Stimulated activated CD8-positive, alpha-beta memory T cell treated with anti-CD3 and anti-CD28 coated beads, Interleukin-4, amount 100 ng/mL, for 24 hours (primary cell): ENCODE results near the gene USP19.

Source experiments
- DNase-seq: peaks from one replicate; pipeline ENCODE4 v3.0.0-alpha.2; 2020; ENCODE audit warnings: low read depth

The USP19 gene

DNA sequence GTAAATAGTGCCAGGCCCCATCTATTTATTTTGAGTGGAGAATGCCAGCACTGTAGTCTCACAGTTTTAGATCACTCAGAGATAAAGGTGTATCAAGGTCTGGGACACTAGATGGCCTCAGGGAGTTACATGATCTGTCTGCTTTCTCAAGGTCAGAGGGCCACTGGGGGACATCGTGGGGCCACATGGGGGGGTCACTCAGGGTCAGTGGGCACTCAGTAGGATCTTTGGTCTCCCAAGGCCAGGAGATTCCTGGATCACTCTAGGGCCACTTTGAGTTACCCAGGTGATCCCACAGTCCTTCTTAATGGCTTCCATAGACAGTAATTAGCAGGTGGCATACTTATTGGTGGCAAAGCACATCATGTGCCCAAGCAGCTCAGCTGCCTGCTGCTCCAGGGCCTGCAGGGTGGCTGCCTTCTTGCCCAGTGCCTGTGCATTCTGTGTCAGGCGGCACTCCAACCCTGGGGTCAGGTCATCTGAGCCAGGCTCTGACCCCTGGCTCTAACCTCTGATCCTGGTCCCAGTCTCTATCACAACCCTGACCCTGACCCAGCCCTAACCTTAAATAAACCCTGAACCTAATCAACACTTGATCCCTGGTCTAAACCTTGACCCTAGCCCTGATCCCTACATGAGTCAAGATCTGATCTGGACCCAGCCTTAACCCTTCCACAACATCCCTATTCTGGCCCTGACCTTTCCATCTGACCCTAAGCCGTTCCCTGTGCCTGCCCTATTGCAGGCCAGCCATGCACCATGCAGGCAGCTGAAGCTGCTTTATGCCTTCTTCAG, 14.0 kb upstream of the USP19 start:
- no peak for DNase-seq

DNA sequence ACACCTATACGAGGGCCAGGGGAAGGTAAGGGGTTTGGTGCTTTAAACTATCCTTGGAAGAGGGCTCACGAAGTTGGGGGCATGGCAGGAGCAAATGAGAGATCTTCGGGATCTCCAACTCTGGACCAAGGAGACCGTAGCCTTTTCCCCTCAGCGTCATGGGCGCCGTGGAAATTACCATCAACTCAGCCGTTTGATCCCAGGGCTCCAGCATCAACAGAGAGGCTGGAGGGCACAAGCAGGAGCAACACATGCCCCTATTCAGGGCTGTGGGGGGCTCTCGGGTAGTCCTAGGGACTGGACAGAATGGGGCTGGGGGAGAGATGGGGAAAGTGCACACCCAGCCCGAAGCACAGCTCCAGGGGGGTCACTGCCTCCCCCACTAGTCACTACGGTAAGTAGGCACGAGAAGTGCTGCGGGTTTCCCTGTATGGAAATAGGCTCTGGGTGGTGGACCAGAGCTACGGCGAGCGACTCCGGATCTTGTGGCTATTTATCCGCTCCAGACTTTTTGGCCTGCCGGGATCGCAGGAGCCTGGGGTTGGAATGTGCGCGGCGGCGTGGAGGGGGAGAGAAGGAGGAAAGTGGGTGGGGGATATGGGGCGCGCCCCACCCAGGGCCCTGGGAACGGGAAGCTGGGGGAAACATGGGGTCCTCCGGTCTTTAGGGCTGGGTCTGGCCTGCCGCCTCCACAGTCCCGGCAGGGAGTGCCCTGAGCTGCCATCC, 12.8 kb upstream of the USP19 start:
- no peak for DNase-seq

DNA sequence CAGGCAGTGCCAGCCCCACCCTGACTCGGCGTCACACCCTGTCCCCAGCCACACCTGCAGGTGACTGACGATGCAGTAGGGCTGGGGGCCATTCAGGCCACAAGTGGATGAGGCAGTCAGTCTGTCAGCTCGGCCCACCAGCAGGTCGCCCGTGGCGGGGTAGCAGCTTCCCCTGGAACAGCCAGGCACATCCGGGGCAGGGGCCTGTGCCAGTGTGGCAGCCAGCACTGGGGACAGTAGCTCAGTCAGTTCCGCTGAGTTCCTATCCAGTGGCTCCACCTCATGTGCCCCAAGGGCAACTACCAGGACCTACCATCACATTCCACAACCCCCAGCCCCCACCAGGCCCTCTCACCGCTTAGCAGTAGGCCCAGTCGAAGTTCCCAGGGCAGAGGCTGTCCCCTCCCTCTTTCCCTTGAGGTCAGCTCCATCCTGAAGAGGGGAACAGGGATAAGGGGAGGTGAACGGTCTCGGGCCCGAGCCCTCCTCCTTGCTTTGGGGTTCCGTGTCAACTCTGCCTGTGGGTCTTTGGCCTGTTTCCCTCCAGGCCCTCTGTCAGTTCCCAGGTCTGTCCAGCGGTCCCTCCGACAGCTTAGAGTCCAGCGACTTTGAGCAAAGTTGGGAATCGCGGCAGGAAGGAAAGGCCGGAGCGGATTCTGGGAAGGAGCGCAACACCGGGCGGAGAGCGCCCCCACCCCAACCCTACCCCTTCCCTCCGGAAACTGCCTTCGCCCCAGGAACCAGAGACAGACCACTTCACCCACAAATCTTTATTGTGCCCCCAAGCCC, 12.0 kb upstream of the USP19 start, which contains the start of gene LAMB2:
Gene LAMB2 (minus strand): TSS at position 614 of the 789 bp plus-strand sequence. CDS start 183 bp downstream, at position 431.
- no peak for DNase-seq

DNA sequence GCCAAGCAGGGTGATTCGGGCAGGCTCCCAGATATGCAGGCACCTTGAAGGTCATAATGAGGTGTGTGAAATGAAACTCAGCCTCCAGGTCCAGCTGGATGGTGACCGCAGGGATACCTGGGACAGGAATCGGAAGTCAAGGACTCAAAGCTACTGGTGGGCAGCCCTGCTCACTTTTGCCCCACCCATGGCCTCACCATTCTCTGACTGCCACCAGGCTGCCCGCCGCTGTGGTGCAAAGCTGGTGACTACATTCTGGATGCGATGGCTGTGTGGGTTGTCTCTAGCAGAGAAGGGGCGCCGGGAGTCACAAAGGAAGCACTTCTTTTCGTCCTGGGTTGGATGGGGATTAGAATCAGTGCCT, 11.4 kb upstream of the USP19 start:
- DNase-seq = no peak

DNA sequence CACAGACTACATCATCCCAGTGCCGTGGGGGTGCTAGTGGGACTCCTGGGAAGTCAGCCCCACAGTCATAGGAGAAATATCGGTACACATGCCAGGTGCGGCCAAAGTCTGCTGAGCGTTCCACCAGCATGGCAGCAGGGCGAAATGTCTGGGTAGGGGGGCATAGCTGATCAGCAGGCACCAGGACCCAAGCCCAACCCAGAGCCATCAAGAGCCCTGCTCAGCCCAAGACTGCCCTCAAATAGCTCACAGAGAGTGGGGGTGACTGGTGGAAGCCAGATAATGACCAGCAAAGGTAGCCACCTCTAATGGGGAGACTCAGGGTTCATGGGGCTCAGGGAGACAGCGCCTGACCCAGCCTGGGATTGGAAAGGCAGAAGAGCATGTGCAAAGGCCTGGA, 11.0 kb upstream of the USP19 start:
- no peak for DNase-seq

DNA sequence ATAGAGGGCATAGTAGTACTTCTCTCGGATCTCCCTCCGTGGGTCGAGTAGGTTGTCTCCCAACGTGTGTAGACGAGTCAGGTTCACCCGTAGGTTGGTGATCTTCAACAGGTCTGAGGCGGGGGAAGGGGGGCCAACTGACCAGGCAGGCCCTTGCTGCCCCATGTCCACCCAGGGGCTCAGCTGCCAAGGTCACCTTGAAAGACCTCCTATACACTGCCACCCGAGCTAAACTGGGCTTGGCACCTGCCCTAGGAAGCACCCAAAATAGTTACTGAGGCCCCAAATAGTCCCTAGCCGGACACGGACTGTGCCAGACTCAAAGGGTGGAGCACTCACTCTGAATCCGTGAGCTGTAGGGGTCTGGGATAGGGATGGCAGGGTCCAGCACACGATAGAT, 10.4 kb upstream of the USP19 start:
- DNase-seq = no peak

DNA sequence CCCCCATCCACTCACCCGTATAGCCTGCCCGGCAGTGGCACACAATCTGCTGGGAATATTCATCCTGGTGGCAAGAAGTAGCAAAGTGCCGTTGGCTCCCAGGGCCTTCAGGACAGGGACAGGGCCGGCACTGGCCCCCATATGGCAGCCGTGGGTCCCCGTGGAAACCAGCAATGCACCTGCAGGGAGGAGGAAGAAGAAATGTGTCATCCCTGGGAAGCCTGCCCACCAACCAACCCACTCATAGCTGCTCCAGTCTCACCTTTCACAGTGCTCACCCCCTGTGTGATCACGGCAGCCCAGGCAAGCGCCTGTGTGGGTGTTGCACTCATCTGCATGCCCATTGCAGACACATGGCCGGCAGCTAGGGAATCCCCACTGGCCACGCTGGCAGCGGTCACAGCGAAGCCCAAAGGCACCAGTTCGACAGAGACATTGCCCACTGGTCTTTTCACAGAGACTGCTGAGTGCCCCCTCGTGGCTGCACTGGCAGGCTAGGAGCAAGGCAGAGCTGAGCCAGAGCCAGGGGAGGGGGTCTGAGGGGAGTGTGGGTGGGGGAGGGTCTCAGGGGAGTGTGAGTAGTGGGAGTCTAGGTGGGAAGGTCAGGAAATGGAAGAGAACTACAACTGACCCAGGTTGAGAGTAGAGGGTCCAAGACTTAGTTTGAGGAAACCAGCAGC, 4.5 kb upstream of the USP19 start:
- DNase-seq = no peak

DNA sequence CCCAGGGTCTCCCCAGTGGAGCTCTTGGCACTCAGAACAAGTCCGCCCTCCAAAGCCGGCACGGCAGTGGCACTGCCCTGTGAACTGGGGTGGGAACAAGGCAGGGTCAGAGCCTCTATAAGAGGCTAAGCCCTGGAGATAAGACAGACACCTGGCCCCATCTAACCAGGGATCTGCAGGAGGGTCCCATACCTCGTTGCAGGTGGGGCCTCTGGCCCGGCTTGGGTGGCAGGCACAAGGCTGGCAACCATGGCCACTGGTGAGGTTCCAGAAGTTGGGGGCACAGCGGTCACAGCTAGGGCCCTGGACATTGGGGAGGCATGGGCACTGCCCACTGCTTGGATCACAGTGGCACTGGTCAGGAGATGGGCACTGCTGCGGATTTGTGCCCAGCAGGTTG, 3.6 kb upstream of the USP19 start:
- DNase-seq = no peak

DNA sequence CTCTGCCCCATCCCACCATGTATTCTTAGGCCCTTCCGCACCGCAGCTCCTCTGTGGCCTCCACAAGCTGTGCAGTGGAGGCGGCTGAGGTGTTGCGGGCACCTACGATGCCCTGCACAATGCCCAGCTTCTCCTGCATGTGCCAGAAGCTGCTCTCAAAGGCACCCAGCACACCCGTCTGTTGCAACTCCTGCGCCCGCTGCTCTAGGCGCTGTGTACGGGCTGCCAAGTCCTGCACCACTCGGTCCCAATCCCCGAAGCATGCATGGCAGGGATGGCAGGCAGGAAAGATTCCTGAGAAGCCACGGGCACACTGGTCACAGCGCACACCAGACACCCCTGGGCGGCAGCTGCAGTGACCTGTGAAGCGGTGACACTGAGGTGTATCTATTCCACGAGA, 3.1 kb upstream of the USP19 start:
- DNase-seq = no peak

DNA sequence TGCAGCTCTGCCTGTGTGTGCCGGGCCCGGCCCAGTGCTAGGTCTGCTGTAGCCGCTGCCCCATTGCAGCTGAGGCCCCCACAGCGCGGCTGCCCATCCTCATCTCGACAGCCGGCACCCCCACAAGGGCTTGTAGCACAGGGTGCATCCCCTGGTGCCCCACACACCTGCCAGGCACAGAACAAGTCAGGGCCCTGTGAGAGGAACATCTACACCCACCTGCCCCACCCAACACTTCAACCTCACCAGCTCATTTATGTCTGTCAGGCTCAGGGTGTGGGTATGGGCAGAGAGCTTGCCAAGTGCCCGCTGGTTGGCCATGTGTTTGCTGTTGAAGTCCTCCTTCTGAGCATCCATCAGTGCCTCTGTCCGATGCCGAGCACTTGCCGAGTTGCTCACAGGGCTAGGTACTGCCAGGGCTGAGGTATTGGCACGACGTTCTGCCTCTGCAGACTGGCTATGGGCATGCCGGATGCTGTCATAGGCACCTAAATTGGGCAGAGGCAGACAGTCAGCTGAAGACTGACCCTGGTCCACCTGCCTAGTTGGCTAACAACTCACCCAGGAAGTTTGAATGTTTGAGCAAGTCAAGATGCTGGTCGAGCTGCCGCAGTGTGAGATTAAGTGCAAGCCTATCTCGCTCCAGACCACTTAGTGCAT, 2.4 kb upstream of the USP19 start:
- DNase-seq = no peak

DNA sequence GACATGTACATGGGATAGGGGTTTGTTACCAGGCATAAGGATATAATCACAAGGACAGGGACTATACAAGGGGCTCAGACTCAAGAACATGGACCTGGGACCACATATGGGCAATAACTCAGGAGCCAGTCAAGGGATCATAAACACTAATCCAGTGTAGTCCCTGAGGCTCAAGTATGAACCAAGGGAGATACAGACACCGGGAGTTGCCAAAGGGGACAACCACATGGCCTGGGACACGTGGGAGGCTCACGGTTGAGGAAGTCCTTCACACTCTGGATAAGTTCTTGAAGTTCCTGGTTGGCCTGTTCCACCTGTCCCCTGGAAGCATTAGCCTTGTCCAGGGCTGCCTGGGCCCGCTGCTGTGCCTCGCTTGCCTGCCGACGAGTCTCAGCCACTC, 1.8 kb upstream of the USP19 start:
- DNase-seq = no peak

DNA sequence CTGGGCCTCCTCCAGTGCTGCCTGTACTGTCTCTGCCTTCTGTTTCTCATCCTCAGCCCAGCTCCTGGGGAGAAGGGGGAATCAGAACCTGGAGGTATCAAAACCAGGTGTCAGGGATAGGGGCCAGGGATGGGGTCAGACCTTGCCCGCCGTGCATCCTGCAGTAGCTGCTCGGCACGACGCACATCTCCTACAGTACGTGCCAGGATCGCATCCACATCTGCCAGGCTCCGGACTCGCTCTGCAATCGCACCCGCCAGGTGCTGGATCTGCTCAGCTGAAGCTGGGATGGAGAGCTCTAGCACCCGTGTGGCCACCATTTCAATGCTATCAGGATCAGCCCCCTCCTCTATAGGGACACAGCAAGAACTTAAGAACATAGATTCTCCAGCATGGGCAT, 1.4 kb upstream of the USP19 start:
- DNase-seq = no peak

DNA sequence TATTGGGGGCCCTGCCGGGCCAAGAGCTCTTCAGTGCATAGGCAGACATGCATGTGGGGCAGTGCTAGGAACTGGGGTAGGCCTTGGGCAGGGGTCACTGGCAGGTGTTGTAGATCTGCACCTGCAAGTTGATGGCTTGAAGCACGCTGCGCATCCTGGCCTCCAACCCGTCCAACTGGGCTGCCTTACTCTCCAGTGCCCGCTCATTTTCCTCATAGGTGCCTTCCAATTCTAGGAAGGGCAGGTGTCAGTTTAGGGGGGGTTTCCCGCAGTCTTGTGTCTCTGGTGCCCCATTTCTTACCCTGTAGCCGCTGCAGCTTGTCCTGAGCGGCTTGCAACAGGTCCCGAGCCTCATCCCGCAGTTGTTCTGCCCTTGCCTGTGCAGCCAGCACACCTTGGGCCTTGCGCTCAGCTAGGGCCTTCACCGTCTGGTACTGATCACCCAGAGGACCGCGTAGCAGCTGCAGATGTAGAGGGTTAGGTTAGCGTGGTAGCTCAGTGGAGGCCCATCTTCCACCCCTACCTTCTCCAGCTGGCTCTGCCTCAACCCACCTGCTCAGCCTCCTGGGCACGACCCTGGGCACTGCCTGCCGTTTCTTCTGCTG, 611 bp upstream of the USP19 start:
- no peak for DNase-seq

DNA sequence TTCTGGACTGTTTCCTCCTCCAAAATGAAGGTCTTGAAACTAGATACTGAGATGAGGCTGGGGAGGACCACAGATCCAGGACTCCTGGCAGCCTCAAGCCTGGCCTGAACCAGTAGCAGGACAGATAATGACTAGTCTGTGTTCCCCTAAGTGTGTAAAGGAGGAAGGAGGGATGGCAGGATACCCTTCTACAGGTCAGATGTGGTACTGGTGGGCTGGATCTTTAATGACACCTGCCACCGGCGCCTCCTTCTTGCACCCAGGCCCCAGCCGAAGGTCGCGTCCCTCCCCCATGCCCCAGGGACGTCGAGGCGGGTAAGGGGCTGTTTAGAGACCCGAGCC, 556 bp downstream of the USP19 start:
- no peak for DNase-seq

DNA sequence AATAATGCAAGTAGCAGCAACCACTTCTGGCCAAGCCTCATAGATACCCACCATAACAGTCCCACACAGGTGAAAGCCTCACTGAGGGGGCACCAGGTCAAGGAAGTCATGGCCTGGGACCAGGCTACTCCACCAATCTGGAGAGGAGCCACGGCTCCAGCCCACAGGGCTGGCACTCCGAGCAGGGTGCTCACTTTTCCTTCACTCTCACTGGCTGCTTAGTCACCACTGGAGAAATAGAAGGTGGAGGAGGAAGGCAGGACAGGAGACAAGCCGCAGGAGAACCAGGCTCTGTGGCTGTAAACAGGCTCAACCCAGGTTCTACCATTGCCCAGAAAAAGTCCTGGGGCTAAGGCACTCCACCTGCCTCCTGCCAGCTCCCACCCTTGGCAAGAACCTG, 1.2 kb downstream of the USP19 start:
- no peak for DNase-seq

DNA sequence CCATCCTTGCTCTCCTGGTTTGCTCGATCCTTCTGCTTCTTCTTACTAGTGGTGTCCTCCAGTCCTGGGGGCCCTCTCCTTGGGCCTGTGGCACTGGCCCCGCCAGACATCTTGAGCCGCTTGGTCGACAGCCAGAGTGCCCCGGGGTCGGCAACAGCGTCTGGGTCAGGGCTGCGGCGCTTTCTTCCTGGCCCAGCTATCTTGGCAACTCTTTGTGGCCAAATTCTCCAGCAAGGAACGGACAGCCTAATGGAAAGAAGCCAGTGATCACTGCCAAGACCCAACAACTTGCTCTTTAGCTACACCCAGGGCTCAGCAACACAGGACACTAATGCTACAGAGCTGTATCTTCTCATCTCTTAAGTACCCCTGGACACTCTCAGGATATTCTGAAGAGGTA, 1.6 kb downstream of the USP19 start:
- no peak for DNase-seq

DNA sequence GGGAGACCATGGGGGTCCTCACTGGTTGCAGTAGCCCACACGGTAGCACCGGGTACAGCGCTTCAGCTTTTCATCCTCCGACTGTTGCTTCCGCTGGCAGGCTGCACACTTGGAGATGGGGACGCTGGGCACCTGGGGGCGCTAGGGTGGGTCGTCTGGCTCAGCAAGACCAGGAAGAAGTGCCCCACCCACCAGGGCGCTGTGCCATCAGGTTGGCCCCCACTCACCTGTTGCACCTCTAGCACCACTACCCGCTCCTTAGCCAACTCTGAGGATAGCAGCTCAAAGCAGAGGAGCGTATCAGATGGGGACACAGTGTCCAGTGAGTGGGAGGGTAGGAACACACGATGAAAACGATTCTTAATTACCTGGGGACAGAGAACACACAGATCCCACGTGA, 8.4 kb downstream of the USP19 start:
- DNase-seq = no peak

DNA sequence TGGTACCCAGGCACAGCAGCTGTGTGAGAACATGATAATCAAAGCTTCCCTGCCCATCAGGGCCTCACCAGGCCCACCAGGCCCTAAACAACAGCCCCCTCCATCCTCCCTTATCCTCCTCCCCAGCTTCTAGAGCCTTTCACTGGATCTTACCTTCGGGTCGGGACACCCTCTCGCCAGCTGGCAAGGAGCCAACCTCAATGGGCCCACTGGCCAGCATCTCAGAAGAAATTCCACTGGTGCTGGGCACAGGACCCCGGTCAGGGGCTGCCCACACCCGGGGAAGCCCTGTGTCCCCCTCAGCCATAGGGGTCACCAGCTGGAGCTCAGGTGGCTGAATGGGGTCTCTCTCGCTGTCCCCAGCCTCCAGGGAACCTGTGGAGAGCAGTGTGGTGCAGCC, 9.3 kb downstream of the USP19 start:
- DNase-seq = no peak

DNA sequence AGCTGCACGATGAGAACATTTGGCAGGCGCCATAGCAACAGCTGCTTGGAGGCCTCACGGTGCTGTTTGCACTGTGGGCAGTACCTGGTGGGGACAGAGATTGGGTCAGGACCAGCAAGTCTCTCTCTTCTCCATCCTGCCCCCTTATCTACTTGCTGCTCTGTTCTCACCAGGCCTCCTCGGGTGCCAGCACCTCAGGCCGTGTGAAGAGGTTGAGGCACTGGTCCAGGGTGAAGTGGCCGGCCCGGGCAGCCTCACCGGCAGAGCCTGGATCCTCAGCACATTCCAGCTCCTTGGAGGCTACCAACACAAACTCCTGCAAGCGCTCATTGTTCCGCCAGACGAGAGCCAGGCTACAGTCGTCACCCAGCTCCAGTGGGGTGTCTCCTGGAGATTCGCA, 9.8 kb downstream of the USP19 start:
- no peak for DNase-seq

DNA sequence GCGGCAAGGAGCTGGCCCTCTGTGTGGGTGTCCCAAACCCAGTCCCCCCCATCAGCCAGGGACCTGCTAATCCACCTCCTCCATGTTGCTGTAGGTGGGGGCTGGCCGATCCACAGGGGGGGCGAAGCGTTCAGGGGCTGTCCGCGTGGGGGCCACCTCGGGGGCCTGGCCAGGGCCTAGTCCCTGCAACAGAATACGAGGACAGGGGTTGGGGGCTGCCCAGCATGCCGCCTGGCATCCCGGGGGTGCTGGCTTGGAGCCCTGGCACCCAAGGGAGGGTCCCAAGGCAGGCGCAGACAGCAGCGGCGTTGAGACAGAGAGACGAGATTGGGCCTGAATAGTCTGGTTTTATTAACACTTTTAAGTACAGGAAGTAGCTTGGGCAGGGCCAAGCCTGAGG, 12.3 kb downstream of the USP19 start:
- no peak for DNase-seq
